ENCODE data around the gene KCNQ2. TPM values are rescaled to one million over a fixed set of nuclear protein-coding genes. Genes with fewer than 3 reads are reported as not detected.

KCNQ2 gene
- total and polyA plus RNA-seq, 10 donors = 0.13 to 3.5 (median 0.45) TPM; not detected in 2

DNA sequence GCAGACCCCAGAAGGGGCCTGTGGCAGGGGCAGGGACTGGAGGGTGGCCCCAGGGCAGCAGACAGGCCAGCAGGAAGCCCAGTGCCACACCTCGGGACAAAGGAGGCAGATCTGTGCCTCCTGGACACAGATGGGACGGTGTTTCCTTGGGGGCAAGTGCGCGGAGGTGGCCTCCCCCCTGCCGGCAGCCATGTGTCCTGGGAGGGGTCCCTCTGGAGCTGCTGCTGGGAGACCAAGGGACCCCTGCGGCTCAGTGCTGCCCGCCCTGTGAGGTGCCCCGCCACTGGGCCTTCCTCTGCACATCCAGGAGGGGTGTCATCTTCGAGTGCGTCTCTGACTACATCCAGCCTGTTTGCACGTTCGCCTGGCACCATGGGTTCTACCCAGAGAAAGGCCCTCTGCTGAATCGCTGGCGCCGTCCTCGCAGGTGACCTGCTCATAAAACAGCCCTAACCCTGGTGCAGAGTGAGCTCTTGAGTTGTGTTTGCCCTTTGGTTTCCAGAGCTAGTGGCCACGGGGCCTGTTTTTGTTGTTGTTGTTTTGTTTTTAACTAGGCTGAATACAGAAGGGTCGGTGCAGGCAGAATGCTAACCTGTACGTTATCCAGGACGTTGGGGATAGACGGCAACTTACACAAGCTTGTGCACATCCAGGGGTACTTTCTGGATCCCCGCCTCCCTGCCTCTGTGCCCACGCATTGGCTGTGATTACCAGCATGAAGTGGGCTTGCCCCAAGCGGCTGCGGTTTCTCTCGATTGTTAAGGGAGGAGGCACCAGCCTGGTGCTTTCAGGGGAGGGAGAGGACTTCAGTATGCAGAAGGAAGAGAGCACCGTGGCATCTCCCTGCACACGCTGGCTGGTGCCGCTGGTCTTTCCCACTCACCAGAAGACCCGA lies 1.3 kb upstream of the KCNQ2 start:
- no peak overlapping the region for H3K4me3 ChIP-seq
- intact Hi-C loops (cut with DNase I; ENCODE audit: low total_unique reads) = no loop called here
- H3K36me3 ChIP-seq = no peaks in the 10 kb centered on the region
- H3K27me3 ChIP-seq (replicated peaks in 1 of 7) = peaks cover 3 to 100% (median 88%) of the 10 kb centered on the region in 7 donors
- H3K4me1 ChIP-seq = peaks cover 0 to 27% (median 14%) of the 10 kb centered on the region in 6 donors
- no peaks in the 10 kb centered on the region for H3K9me3 ChIP-seq
- TF ChIP-seq POLR2AphosphoS5 (IDR thresholded peaks at IDR 0.05) = no peak
- TF ChIP-seq, protein P1, sequence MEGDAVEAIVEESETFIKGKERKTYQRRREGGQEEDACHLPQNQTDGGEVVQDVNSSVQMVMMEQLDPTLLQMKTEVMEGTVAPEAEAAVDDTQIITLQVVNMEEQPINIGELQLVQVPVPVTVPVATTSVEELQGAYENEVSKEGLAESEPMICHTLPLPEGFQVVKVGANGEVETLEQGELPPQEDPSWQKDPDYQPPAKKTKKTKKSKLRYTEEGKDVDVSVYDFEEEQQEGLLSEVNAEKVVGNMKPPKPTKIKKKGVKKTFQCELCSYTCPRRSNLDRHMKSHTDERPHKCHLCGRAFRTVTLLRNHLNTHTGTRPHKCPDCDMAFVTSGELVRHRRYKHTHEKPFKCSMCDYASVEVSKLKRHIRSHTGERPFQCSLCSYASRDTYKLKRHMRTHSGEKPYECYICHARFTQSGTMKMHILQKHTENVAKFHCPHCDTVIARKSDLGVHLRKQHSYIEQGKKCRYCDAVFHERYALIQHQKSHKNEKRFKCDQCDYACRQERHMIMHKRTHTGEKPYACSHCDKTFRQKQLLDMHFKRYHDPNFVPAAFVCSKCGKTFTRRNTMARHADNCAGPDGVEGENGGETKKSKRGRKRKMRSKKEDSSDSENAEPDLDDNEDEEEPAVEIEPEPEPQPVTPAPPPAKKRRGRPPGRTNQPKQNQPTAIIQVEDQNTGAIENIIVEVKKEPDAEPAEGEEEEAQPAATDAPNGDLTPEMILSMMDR (IDR thresholded peaks at IDR 0.05 in 8 of 11, conservative IDR thresholded peaks at IDR 0.05 in 3 of 11) = no peak
- no peak for TF ChIP-seq POLR2A (IDR thresholded peaks at IDR 0.05)
- 33 to 38% (median 33%) methylated on average over 13 to 30 of the region's 30 CpGs for WGBS, 5 donors
- DNase-seq = no peak
- no peak overlapping the region for H3K27ac ChIP-seq

DNA sequence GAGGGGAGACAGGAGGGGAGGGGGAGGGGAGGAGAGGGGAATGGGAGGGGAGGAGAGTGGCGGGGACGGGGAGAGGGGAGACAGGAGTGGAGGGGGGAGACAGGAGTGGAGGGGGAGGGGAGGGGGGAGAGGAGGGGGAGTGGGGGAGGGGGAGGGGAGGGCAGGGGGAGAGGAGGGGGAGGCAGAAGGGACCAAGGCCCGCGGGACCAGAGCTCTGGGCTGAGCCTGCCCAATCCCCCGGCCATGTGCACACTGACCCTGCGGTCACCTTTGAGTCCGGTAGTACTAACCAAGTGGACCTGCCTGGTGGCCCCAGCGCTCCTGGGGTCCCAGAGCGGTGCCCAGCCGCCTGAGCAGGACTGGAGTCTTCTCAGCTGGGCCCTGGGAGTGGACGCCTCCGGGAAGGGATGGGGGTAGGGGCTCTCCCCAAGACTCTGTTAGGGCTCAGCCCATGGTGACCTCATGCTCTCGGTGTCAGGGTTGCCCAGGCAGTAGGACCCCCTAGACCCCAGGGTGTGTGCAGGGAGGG lies 471 bp upstream of the KCNQ2 start:
- no peak overlapping the region for H3K27ac ChIP-seq
- TF ChIP-seq, protein P1 (IDR thresholded peaks at IDR 0.05 in 8 of 11, conservative IDR thresholded peaks at IDR 0.05 in 3 of 11) = no peak
- TF ChIP-seq POLR2A (IDR thresholded peaks at IDR 0.05) (no peak), POLR2AphosphoS5 (IDR thresholded peaks at IDR 0.05) (no peak)
- no peak for DNase-seq
- no peaks in the 10 kb centered on the region for H3K9me3 ChIP-seq
- peaks cover 3 to 100% (median 88%) of the 10 kb centered on the region in 7 donors for H3K27me3 ChIP-seq (replicated peaks in 1 of 7)
- H3K36me3 ChIP-seq = no peaks in the 10 kb centered on the region
- H3K4me1 ChIP-seq = peaks cover 0 to 27% (median 14%) of the 10 kb centered on the region in 6 donors
- WGBS, 5 donors = 49 to 71% (median 62%) methylated on average over 8 to 11 of the region's 13 CpGs
- H3K4me3 ChIP-seq = no peak overlapping the region
- intact Hi-C loops (cut with DNase I; ENCODE audit: low total_unique reads) = no loop called here

DNA sequence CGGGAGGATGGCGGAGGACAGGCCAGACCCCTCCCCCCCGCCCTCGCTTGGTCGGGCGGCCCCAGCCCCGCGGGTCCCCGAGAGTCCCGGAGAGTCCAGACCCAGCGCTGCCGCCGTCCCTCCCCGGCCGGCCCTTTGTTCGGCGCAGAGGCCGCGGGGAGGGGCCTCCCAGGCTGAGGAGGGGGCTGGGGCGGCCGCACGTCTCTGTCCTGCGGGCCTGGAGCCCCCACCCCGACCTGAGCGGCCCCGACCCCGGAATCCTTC lies 806 bp downstream of the KCNQ2 start:
- no peak overlapping the region for H3K27ac ChIP-seq

More for the DNA sequence above, 806 bp downstream of the KCNQ2 start:
- H3K36me3 ChIP-seq = no peaks in the 10 kb centered on the region
- 0 to 5% (median 2%) methylated on average over 8 to 27 of the region's 27 CpGs; no CpG with 5 or more reads in 1 of the 5 donors for WGBS, 5 donors
- H3K27me3 ChIP-seq (replicated peaks in 1 of 7) = peaks cover 3 to 98% (median 90%) of the 10 kb centered on the region in 7 donors
- H3K4me3 ChIP-seq = peak overlapping the region in 6 of 8 donors; percentile 10 to 63 (median 22)
- intact Hi-C loops (cut with DNase I; ENCODE audit: low total_unique reads) = no loop called here
- no peaks in the 10 kb centered on the region for H3K9me3 ChIP-seq
- DNase-seq = no peak
- peaks cover 0 to 27% (median 14%) of the 10 kb centered on the region in 6 donors for H3K4me1 ChIP-seq
- TF ChIP-seq, protein P1 (IDR thresholded peaks at IDR 0.05 in 8 of 11, conservative IDR thresholded peaks at IDR 0.05 in 3 of 11) = no peak
- no peak for TF ChIP-seq POLR2A (IDR thresholded peaks at IDR 0.05)
- no peak for TF ChIP-seq POLR2AphosphoS5 (IDR thresholded peaks at IDR 0.05)

Measured in spleen (tissue), 11 donors.